HG02798 (cell line): ENCODE measurements around the gene PTGIR.
A peak's percentile ranks its signal among the peaks of the same experiment; 100 is the strongest.
"Not testable (repeated sequence)": the region's sequence is repeated elsewhere in the genome, so short reads cannot be mapped to it uniquely, and the experiment has no call there.

Experiments
- ATAC-seq: cut with Tn5 transposase; IDR thresholded peaks from one replicate; pipeline ENCODE4 v1.9.1; 2021; ENCODE audit warnings: mild to moderate bottlenecking; ENCODE audit not compliant: unreplicated experiment, poor library complexity

PTGIR gene

DNA sequence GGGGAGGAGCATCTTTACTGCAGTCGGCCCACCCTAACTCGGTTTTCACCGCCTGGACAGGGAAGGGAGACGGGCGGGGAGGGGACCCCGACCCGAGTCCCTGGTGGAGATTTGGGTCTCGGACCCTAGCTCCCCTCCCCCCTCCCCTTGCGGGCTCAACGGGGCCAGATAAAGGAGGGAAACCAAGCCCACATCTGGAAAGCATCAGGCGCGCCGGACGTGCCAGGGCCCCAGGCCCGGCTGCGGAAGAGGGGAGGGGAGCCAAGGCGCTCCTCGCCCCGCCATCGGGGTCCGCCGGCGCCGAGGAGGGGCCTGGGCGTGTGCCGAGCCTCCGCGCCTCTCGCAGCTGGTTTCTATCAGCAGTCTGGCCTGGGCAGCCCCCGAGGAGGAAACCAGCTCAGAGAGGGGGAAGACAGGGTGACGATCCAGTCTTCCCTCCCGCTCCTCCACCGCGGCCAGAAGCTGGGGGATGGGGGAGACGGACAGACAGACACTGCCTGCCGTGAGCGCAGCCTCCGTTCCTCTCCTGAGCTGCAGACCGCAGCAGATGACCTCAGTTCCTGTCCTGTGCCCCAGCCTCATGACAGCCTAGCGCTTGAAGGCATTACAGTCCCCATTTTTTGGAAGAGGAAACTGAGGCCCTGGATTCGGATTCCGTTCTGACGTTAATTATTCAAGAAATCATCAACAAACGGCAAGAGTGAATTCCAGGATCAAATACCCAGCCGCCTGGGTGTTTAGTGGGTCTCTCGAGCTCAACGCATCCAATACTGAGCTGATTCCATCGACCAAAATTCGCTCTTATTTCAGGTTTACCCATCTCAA lies 14.7 kb upstream of the PTGIR start:
- ATAC-seq = no peak

GRCh38 chr19:46637224-46637623 lies 12.3 kb upstream of the PTGIR start:
- no peak for ATAC-seq

GRCh38 chr19:46635920-46636761 lies 11.3 kb upstream of the PTGIR start, which contains the start of gene GNG8:
Gene GNG8 (minus strand): TSS chr19:46636202. CDS start chr19:46634682, 1,520 bp downstream.
- ATAC-seq = no peak

DNA sequence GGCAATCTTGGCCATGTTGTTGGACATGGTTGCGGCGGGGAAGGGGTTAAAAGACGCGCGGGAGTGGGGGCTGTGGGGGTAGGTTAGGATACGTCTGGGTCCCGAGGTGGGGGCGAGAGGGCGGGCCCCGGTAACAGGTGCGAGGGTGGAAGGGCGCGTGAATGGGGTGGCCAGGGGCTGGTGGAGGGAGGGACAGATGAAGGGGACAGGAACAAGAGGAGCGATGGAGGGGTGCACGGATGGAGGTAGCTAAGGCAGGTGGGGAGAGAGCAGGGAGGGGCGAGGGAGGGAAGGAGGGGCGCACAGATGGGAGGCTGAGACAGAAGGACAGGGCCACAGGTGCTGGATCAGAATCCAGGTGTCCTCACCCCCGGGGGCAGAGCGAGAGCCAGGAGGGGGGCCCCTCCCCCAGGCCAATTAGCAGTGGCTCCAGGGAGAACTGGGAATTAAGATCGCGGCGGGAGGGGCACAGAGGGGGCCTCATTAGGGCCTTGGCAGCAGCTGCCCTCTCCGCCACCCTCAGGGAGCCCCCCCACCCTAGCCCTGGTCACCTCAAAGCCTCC lies 9.8 kb upstream of the PTGIR start:
- ATAC-seq = no peak

- peak; percentile 67 for ATAC-seq
Measured at GRCh38 chr19:46634045-46634655, 9.3 kb upstream of the PTGIR start.

DNA sequence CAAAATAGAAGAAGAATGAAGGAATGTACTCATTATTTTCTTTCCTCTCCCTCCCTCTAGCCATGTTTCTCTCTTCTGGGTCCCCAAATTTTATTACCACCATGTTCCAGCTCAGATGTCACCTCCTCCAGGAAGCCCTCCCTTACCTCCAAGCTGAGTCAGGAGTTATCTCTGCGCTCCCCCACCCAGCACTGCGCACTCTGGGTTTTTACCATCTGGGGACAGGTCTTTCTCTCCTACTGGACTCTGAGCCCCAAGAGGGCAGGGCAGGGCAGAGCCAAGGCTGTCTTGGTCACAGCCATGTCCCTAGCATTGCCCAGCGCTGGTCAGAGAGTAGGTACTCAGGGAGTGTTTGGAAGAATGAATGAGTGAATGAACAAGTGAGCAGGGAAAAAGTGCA lies 8.2 kb upstream of the PTGIR start:
- no peak for ATAC-seq

DNA sequence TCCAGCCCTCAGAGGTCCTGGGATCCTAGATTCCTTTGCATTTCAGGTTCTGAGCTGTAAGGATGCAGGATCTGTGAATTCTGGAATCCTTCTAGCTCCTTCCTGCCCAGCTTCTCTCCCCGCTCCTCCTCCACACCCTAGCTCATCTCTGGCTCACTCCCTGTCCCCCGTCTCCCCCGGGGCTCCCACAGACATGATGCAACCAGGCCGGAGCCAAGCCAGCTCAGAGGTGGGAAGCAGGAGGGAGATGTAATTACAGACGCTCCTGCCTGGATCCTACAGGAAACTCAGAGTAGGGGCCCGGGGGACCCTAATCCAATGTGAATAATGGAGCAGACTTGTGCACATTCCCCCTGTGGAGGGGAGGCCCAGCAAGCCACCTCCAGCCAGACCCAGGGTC lies 6.6 kb upstream of the PTGIR start:
- ATAC-seq = no peak

DNA sequence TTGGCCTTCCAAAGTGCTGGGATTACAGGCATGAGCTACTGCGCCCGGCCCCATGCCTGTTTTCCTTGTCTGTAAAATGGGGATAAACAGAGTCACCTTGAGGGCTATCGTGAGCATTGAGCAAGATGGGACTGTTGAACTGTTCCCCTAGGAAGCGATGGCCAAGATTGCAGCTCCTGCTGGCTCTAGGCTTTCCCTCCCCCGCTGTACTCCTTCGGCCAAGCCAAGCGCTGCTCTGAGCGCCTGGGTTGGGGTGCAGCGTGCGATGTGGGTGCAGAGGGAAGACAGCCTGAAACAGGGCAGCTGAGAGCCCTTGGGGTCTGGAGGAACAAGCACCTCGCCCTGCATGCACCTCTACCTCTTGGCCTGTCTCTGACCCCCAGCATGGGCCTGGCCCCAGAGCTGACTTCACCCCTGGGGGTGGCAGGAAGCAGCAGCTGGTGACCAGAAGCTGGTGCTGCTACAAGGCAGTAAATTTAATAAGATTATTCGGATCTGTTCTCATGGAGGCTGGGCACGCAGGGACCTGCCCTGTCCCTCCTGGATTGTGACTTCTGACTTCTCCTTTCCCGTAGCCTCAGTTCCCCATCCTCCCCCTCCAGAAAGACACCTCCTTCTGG lies 5.8 kb upstream of the PTGIR start:
- no peak for ATAC-seq

GRCh38 chr19:46629546-46630025 lies 4.7 kb upstream of the PTGIR start:
- no peak for ATAC-seq

DNA sequence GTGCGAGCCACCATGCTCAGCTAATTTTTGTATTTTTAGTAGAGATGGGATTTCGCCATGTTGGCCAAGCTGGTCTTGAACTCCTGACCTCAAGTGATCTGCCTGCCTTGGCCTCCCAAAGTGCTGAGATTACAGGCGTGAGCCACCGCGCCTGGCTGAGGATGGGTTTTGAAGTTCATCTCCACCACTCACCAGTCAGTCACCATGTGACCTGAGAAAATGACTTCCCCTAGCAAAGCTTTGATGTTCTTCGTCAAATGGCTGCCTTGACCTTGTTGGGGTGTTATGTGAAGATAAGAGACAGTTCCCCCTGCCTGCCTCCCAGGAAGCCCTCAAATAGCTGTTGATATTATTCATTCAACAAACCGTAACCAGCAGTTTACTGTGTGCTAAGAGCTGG lies 4.1 kb upstream of the PTGIR start:
- ATAC-seq = not testable (repeated sequence)

DNA sequence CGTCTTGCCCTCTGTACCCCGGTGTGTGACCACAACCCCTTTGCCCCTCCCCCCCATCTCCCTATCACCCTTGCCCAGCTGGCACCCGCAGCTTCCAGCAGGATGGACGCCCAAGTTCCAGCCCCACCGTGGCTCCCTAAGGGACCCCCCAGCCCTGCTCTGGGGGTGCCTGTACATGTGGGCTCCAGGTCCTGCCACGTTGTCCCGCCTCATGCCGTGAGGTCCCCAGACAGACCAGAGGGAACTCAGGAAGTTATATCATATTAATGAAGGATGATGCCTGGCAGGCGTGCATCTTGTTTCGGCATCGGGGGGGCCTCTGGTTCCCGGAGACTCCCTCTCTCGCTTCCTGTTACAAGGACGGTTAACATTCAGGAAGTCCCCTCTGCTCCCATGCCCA lies 1.6 kb upstream of the PTGIR start:
- ATAC-seq = no peak

DNA sequence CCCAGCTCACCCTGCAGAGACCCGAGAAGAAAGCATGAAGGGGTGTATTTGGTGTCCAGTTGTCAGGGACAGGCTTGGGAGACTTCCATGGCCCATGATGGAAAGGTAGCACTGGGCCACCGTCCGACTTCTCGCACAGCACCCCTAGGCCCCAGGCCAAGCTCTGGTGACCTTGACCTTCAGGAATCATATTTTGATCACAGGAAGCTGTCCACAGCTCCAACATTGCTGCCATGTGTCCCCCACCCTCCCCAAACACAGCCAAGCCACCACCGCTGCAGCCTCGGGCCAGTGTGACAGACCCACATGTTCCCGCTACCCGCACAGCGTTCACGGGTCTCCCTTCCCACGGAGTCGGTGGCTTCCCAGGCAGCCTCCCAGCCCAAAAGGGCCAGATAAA lies 842 bp upstream of the PTGIR start:
- no peak for ATAC-seq

DNA sequence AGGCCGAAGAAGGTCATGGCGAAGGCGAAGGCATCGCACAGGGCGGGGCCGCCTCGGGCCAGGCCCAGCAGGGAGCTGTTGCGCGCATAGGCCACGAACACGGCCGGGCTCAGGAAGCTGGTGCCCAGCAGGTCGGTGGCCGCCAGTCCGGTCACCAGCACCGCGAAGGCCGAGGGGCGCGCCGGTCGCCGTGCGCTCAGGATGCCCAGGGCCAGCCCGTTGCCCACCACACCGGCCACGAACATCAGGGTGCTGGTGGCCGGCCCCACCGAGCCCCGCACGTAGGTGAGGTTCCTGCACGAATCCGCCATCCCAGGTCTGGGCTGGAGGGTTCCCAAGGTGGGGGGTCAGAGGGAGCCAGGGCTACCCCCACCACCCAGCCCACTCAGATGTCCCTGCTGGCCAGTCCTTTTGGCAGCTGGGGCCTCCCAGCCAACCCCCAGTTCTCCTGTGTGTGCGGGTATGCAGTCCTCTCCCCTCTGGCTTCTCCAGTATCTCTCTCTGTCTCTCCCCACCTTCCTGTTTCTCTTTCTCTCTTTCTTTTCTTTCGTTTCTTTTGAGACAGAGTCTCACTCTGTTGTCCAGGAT lies 880 bp downstream of the PTGIR start:
- no peak for ATAC-seq

GRCh38 chr19:46622118-46622446 lies 2.8 kb downstream of the PTGIR start:
- ATAC-seq = no peak

DNA sequence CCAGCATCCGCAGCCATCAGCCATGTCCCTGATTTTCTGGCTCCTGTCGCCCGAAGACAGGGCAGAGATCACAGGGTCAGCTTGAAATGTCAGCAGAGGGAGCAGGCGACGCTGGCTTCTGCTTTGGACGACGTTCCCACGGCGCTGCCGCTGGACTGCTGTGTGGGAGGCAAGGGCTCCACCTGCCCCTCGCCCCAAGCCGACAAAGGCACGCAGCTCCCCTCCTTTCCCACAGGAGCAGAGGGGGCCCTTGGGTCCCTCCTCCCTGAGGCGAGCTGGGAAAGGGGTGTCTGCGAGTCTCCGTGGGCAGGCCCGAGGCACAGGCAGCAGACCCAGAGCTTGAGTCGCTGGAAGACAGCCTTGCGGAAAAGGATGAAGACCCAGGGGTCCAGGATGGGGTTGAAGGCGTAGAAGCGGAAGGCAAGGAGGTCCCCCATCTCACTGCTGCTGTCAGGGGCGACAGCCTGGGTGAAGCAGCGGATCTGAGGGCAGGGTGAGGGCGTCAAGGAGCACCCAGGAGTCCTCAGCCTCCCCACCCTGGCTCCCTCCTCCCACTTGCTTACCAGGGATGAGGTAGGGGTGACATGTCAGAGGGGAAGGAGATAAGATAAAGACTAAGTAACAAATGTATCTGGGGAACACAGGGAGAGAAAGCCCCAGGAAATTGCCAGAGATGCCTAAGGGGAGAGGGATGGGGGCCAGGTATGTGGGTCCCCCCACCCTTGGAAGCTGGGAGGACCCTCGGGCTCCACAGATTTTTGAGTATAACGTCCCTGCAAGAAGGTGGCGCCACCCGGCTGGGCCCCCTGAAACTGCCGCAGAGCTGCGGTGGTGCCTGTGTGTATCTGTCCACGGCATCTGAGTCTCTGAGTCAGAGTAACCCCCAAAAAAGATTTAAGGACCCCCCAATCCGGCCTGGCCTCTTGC lies 3.4 kb downstream of the PTGIR start:
- ATAC-seq = no peak

- no peak for ATAC-seq
Measured at GRCh38 chr19:46620716-46621115, 4.2 kb downstream of the PTGIR start.

GRCh38 chr19:46620267-46620666 lies 4.6 kb downstream of the PTGIR start:
- no peak for ATAC-seq

- no peak for ATAC-seq
Measured at GRCh38 chr19:46618670-46619231, 6.1 kb downstream of the PTGIR start.

GRCh38 chr19:46617601-46618000 lies 7.3 kb downstream of the PTGIR start:
- no peak for ATAC-seq
